BE2C (cell line): ENCODE results near the gene EVI2B.

Source experiments
- DNase-seq: peaks from one replicate; pipeline ENCODE4 v3.0.0-alpha.2; 2020
- H3K27me3 ChIP-seq: fragments of 250-450 bp; sonication (Bioruptor Pico); 2 replicates; pipeline ENCODE4 v1.5.1; 2020; ENCODE audit warnings: mild to moderate bottlenecking
- H3K36me3 ChIP-seq: fragments of 250-450 bp; sonication (Bioruptor Pico); 2 replicates; pipeline ENCODE4 v1.5.1; 2020; ENCODE audit warnings: mild to moderate bottlenecking
- H3K4me1 ChIP-seq: fragments of 250-450 bp; sonication (Bioruptor Pico); 2 replicates; pipeline ENCODE4 v1.5.1; 2020
- H3K4me3 ChIP-seq: 2 replicates; pipeline ENCODE4 v1.5.1; 2011; ENCODE audit warnings: low read depth, low read length
- H3K9me3 ChIP-seq: fragments of 250-450 bp; sonication (Bioruptor Pico); 2 replicates; pipeline ENCODE4 v1.5.1; 2020
- CTCF ChIP-seq: IDR thresholded peaks from 2 replicates; pipeline ENCODE4 v1.5.1; 2012; ENCODE audit warnings: mild to moderate bottlenecking, low read depth, low read length

EVI2B gene

DNA sequence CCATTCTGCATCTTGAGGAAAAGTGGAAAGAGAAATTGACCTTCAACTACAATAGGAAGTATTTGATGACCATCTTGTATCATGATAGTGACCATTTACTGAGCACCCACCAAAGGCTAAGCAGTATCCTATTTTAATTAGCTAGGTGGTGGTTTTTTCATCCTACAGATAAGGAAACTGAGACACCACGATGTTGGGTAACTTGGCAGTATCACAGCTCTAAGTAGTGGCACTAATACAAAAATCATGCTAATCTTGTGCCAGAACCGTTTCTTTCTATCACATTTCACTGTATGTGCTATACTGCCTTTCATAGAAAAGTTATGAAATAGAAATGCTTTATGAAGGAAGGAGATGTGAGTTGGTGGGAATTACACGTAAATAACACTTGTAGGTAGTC is 2.3 kb downstream of the EVI2B start:
- no peak for TF ChIP-seq CTCF
- H3K4me3 ChIP-seq = no peak overlapping the region

DNA sequence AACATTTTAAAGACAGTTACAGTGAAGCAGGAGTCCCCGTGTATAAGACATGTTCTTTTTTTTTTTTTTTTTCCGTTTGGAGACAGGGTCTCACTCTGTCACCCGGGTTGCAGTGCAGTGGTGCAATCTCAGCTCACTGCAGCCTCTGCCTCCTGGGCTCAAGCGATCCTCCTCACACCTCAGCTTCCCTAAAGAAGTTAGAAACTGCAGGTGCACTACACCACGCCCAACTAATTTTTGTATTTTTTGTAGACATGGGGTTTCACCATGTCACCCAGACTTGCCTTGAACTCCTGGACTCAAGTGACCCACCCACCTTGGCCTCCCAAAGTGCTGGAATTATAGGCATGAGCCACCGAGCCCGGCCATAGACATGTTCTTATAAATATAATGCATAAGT is 3.0 kb downstream of the EVI2B start:
- no peak for DNase-seq
- Histone ChIP-seq H3K27me3 (no peaks in the 10 kb centered on the region), H3K4me3 (no peak overlapping the region), H3K36me3 (no peaks in the 10 kb centered on the region), H3K9me3 (no peaks in the 10 kb centered on the region), H3K4me1 (no peaks in the 10 kb centered on the region)
- no peak for TF ChIP-seq CTCF

More for the DNA sequence above, 2.3 kb downstream of the EVI2B start:
- Histone ChIP-seq H3K4me1 (no peaks in the 10 kb centered on the region), H3K9me3 (no peaks in the 10 kb centered on the region), H3K36me3 (no peaks in the 10 kb centered on the region), H3K27me3 (no peaks in the 10 kb centered on the region)
- no peak for DNase-seq

DNA sequence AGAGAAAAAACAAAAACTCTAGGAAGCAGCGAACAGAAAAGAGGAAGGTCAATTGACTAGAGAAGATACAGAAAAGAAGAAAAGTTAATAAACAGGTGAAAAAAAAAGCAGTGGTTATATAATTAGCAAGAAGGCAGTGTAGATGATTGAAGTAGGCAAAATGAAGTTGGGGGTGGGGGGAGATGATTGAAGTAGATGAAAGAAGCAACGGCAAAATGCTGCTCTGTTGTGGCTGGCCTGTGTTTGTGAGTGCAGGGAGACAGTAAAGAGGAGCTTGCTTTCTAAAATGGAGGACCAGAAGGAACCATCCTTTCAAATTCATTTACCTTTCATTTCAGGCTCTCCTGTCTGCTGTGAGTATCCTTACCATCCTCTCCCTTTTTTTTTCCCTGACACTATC is 3.6 kb downstream of the EVI2B start:
- Histone ChIP-seq H3K9me3 (no peaks in the 10 kb centered on the region), H3K27me3 (no peaks in the 10 kb centered on the region), H3K4me1 (no peaks in the 10 kb centered on the region), H3K36me3 (no peaks in the 10 kb centered on the region), H3K4me3 (no peak overlapping the region)
- no peak for TF ChIP-seq CTCF
- no peak for DNase-seq

DNA sequence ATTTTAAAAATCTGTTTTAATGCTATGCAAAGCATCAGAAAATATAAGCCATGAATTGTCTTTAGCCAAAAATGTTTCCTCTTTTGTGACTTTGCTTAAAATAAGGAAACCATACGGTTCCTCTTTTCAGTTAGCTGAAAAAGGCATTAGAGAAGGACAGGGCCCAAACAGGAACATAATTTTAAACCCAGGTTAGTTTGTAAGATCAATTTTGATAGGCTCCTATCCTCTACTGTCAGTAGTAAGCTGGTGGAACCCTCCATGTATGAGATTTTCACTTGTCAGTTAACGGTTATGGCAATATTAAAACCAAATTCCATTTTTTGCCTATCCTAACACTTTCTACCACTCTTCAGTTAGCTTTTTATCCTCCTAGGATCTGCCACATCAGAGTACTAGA is 4.3 kb downstream of the EVI2B start:
- Histone ChIP-seq H3K27me3 (no peaks in the 10 kb centered on the region), H3K4me1 (no peaks in the 10 kb centered on the region), H3K4me3 (no peak overlapping the region), H3K36me3 (no peaks in the 10 kb centered on the region), H3K9me3 (no peaks in the 10 kb centered on the region)
- no peak for DNase-seq
- no peak for TF ChIP-seq CTCF

DNA sequence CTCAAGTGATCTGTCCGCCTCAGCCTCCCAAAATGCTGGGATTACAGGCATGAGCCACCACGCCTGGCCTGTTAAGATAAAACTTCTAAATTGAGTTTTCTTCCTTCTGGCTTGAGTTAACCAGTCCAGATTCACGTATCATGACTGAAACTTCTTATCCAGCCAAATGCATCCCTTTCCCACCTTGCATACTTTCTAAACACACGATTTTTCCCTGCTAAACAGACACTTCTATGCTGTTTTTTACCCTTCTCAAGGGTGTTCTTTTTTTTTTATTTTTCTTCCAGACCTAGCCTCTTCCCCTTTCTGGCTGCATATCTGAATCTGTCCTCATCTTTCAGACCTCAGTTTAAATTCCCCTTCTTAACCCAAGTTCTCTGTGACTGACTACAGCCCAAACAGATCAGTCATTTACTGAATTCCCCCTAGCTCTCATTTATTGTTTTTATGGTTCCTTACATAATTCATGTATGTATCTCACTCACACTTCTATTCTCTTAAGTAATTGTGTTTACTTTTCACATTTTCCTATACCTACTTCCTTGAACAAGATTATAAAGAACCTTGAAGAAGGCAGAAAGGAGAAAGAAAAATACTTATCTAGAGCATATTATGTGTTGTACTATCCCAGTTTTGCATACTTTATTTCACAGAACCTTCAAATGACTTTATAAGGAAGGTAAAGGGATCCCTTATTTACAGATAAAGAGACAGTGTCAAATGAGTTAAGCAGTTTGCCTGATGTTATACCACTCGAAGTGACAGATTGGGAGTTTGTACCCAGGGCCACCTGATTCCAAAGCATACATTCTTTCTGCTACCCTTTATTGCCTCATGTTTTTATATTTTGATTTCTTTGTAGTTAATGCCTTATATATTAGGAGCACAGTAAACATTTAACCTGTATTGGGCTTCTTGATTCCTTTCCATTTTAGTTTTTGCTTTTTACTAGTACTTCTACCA is 5.2 kb downstream of the EVI2B start:
- no peak for DNase-seq
- TF ChIP-seq CTCF = no peak
- Histone ChIP-seq H3K36me3 (no peaks in the 10 kb centered on the region), H3K4me3 (no peak overlapping the region), H3K27me3 (no peaks in the 10 kb centered on the region), H3K9me3 (no peaks in the 10 kb centered on the region), H3K4me1 (no peaks in the 10 kb centered on the region)

DNA sequence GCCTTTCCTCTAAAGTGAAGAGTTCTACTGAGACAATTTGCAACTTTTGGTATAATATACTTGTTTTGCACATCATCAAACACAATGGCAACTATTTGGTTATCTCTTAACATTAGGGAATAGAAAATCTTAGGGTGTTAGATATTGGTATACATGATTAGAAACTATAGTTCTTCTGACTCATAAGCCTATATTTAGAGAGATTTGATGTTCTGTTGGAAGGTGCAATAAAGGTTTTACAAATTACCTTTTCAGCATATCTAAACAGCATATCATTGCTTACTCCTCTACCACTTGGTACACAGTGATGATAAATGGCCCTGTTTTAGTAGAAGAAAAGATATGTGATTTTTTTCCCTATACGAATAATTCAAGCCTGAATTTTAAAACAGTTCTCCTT is 6.2 kb downstream of the EVI2B start:
- no peaks in the 10 kb centered on the region for H3K9me3 ChIP-seq
- no peak for DNase-seq
- H3K36me3 ChIP-seq = no peaks in the 10 kb centered on the region
- H3K4me1 ChIP-seq = no peaks in the 10 kb centered on the region
- no peak overlapping the region for H3K4me3 ChIP-seq
- no peak for TF ChIP-seq CTCF
- no peaks in the 10 kb centered on the region for H3K27me3 ChIP-seq
